Endothelial cell of umbilical vein (primary cell): ENCODE results near the gene KCNMA1. TPM values are rescaled to one million over a fixed set of nuclear protein-coding genes. Genes with fewer than 3 reads are reported as not detected.

ENCODE experiments used
- BruUV-seq: library from RNA; stranded (reverse); fragments of 400-500 nt; replicated peaks from 2 replicates; lab custom pipeline; 2021; lab: Mats Ljungman, UMichigan
- CTCF ChIA-PET: fragments of 300-600, 350-600 bp; sonication (Branson Sonifier 250); formaldehyde crosslinking; loops from one replicate; lab custom pipeline; 2021; ENCODE audit warnings: antibody characterized with exemption, inconsistent platforms; lab: Charles Lee
- POLR2A ChIA-PET: fragments of 300-600, 350-600 bp; sonication (Branson Sonifier 250); formaldehyde crosslinking; loops from one replicate; lab custom pipeline; 2021; ENCODE audit warnings: antibody characterized with exemption, inconsistent platforms; lab: Charles Lee
- DNase-seq: peaks from one replicate; pipeline ENCODE4 v3.0.0-alpha.2; 2011; ENCODE audit warnings: low read depth, low spot score
- FAIRE-seq: peaks from 2 replicates; lab custom pipeline; 2011; peaks lifted over from hg19 to GRCh38; lab: Jason Lieb, UNC
- H2AFZ ChIP-seq: 2 replicates; pipeline ENCODE4 v1.6.0; 2012; ENCODE audit warnings: low read depth, low read length, control low read depth, inconsistent platforms
- H3K27ac ChIP-seq: 2 replicates; pipeline ENCODE4 v1.5.1; 2011; ENCODE audit warnings: low read depth, mild to moderate bottlenecking, control low read depth, low read length, moderate library complexity; ENCODE audit not compliant: insufficient read depth
- H3K27me3 ChIP-seq, 2 experiments: 2 replicates each; pipeline versions ENCODE4 v1.6.0 to v1.6.1; 2011; ENCODE audit warnings: low read length in 2 of 2, mixed read lengths in 1 of 2; ENCODE audit not compliant: control insufficient read depth in 2 of 2, insufficient read depth in 2 of 2
- H3K36me3 ChIP-seq, 2 experiments: 2 replicates in 1 of 2; 3 replicates in 1 of 2; pipeline ENCODE4 v1.5.1; 2011; ENCODE audit warnings: low read length in 2 of 2, mild to moderate bottlenecking in 1 of 2, moderate library complexity in 1 of 2; ENCODE audit not compliant: control insufficient read depth in 2 of 2, insufficient read depth in 2 of 2; ENCODE audit errors: extremely low read depth in 1 of 2
- H3K4me1 ChIP-seq: 3 replicates; pipeline ENCODE4 v1.5.1; 2011; ENCODE audit warnings: mild to moderate bottlenecking, low read length; ENCODE audit not compliant: control insufficient read depth, insufficient read depth; ENCODE audit errors: extremely low read depth
- H3K4me2 ChIP-seq: 2 replicates; pipeline ENCODE4 v1.6.1; 2011; ENCODE audit warnings: low read length, control low read depth, mixed read lengths; ENCODE audit not compliant: insufficient read depth
- H3K4me3 ChIP-seq, 3 experiments: fragments of 200-600 bp in 1 of 3; sonication (generic), shearing (Covaris generic) in 1 of 3; replicated peaks in 1 of 3; 2 replicates each; pipeline ENCODE4 v1.5.1; 2011 to 2016; ENCODE audit warnings: control low read depth in 3 of 3, low read length in 3 of 3, mild to moderate bottlenecking in 2 of 3, inconsistent platforms in 1 of 3, low read depth in 1 of 3, moderate library complexity in 1 of 3; ENCODE audit not compliant: insufficient read depth in 1 of 3
- H3K79me2 ChIP-seq: 2 replicates; pipeline ENCODE4 v1.6.0; 2012; ENCODE audit warnings: low read length, inconsistent platforms; ENCODE audit not compliant: control insufficient read depth, insufficient read depth
- H3K9ac ChIP-seq: replicated peaks from 2 replicates; pipeline ENCODE3; 2011; ENCODE audit warnings: low read length, control low read depth; ENCODE audit not compliant: insufficient read depth; ENCODE audit errors: extremely low read depth
- H3K9me1 ChIP-seq: replicated peaks from 3 replicates; pipeline ENCODE4 v1.6.0; 2011; ENCODE audit warnings: mild to moderate bottlenecking, low read length; ENCODE audit not compliant: control insufficient read depth, insufficient read depth; ENCODE audit errors: extremely low read depth
- H3K9me3 ChIP-seq: replicated peaks from 2 replicates; pipeline ENCODE4 v1.5.1; 2012; ENCODE audit warnings: low read length, inconsistent platforms; ENCODE audit not compliant: control insufficient read depth, insufficient read depth
- H4K20me1 ChIP-seq: replicated peaks from 2 replicates; pipeline ENCODE3; 2011; ENCODE audit warnings: mild to moderate bottlenecking, low read length; ENCODE audit not compliant: control insufficient read depth, insufficient read depth; ENCODE audit errors: extremely low read depth
- EZH2 ChIP-seq: IDR thresholded peaks from 2 replicates; pipeline ENCODE4 v1.6.1; 2012; ENCODE audit warnings: borderline replicate concordance, low read depth, mild to moderate bottlenecking, moderate library complexity, low read length, inconsistent platforms; ENCODE audit not compliant: severe bottlenecking
- FOS ChIP-seq: IDR thresholded peaks from 2 replicates; pipeline ENCODE4 v1.6.1; 2011; ENCODE audit warnings: mild to moderate bottlenecking, low read length, moderate library complexity, borderline replicate concordance; ENCODE audit not compliant: insufficient read depth
- GATA2 ChIP-seq: IDR thresholded peaks from 2 replicates; pipeline ENCODE4 v1.7.0; 2011; ENCODE audit warnings: low read depth, mild to moderate bottlenecking, moderate library complexity, mixed read lengths, low read length; ENCODE audit not compliant: insufficient read length, insufficient read depth
- JUN ChIP-seq: IDR thresholded peaks from 2 replicates; pipeline ENCODE4 v1.6.1; 2011; ENCODE audit warnings: borderline replicate concordance, low read depth; ENCODE audit not compliant: insufficient read length, insufficient read depth
- MAX ChIP-seq: IDR thresholded peaks from 2 replicates; pipeline ENCODE4 v1.6.1; 2011; ENCODE audit not compliant: insufficient read depth, insufficient read length
- MYC ChIP-seq: IDR thresholded peaks from one replicate; pipeline ENCODE4 v1.6.1; 2011; ENCODE audit warnings: mild to moderate bottlenecking, low read depth, low read length
- POLR2A ChIP-seq: IDR thresholded peaks from 2 replicates; pipeline ENCODE4 v1.6.1; 2012; ENCODE audit warnings: low read depth, mild to moderate bottlenecking, control low read depth, low read length
- POLR2AphosphoS5 ChIP-seq: IDR thresholded peaks from 2 replicates; pipeline ENCODE4 v1.6.1; 2012; ENCODE audit warnings: low read depth, mild to moderate bottlenecking, control low read depth, low read length, moderate library complexity; ENCODE audit not compliant: insufficient read depth
- dilution Hi-C: fragments of 300-500 bp; cut with MboI; formaldehyde crosslinking; loops from one replicate; pipeline ENCODE4 v1.15.0; 2019; ENCODE audit warnings: low sequenced_read_pairs; ENCODE audit not compliant: extremely low pct_ligation_motif_present
- intact Hi-C: fragments of 100-400 bp; cut with micrococcal nuclease; formaldehyde crosslinking; loops from one replicate; pipeline ENCODE4 v1.10.0; 2022
- polyA plus RNA-seq, 4 experiments: library from polyadenylated mRNA; depleted of rRNA in 3 of 4; stranded (reverse) in 3 of 4; unstranded in 1 of 4; fragments of >200 nt; gene quantifications; 2 replicates each; pipeline versions ENCODE4 v1.2.1 to v1.2.3, GENCODE V29; 2011 to 2012; ENCODE audit warnings: missing spikeins in 1 of 4
- total RNA-seq: library from RNA; stranded (reverse); gene quantifications from 2 replicates; pipeline ENCODE4 v1.2.3, GENCODE V29; 2021
- TF ChIP-seq, protein P1 (sequence below), 2 donors: IDR thresholded peaks; 1 replicate in 1 of 2; 2 replicates in 1 of 2; pipeline ENCODE4 v1.5.1; 2011; ENCODE audit warnings: low read length in 2 of 2, mild to moderate bottlenecking in 2 of 2, moderate library complexity in 2 of 2, control low read depth in 1 of 2, inconsistent platforms in 1 of 2, low read depth in 1 of 2; ENCODE audit not compliant: insufficient read depth in 1 of 2; ENCODE audit errors: extremely low read depth in 1 of 2

KCNMA1 gene
- total and polyA plus RNA-seq, 2 donors (not counting 3 experiments of a cell fraction or from before 2014, with no cell fraction given): 0.10 to 0.82 TPM

GRCh38 chr10:77177161-77177560 is 460.4 kb downstream of the KCNMA1 start:
- ChIA-PET POLR2A (no interaction called here), CTCF (interaction anchor here (0.9 kb wide), 1 partner anchor 11 kb away, joined by 3 read pairs; no protein-coding TSS in a partner anchor)
- no peaks in the 10 kb centered on the region for H3K27me3 ChIP-seq
- FAIRE-seq (no peak), DNase-seq (no peak)
- intact Hi-C loops (no loop called here), dilution Hi-C loops (no loop called here)
- no peak overlapping the region for H2AFZ ChIP-seq
- H4K20me1 ChIP-seq: no peaks in the 10 kb centered on the region
- H3K4me2 ChIP-seq: no peak overlapping the region
- H3K4me1 ChIP-seq: peaks cover 12% of the 10 kb centered on the region
- no peaks in the 10 kb centered on the region for H3K9me3 ChIP-seq
- H3K9ac ChIP-seq: no peak overlapping the region
- H3K4me3 ChIP-seq: no peak overlapping the region
- H3K27ac ChIP-seq: no peak overlapping the region
- no TSS peak for BruUV-seq
- no peaks in the 10 kb centered on the region for H3K9me1 ChIP-seq
- TF ChIP-seq MYC (no peak), FOS (no peak)
- H3K79me2 ChIP-seq: no peaks in the 10 kb centered on the region
- H3K36me3 ChIP-seq: no peaks in the 10 kb centered on the region

GRCh38 chr10:77176232-77176631 is 461.4 kb downstream of the KCNMA1 start:
- ChIA-PET CTCF (interaction anchor here (0.8 to 13.7 kb wide), 8 partner anchors 11 to 581 kb away, joined by 3 to 594 read pairs (median 18); partner anchors contain the start of gene KCNMA1), POLR2A (no interaction called here)
- FAIRE-seq: no peak
- Histone ChIP-seq H3K4me3 (no peak overlapping the region), H3K9me3 (no peaks in the 10 kb centered on the region), H4K20me1 (no peaks in the 10 kb centered on the region), H3K9ac (no peak overlapping the region), H3K4me1 (peaks cover 12% of the 10 kb centered on the region), H2AFZ (no peak overlapping the region), H3K27ac (no peak overlapping the region), H3K79me2 (no peaks in the 10 kb centered on the region), H3K9me1 (no peaks in the 10 kb centered on the region), H3K36me3 (no peaks in the 10 kb centered on the region), H3K4me2 (no peak overlapping the region), H3K27me3 (no peaks in the 10 kb centered on the region)
- no peak for DNase-seq
- no peak for TF ChIP-seq POLR2A
- no peak for TF ChIP-seq POLR2AphosphoS5
- TF ChIP-seq, protein P1, sequence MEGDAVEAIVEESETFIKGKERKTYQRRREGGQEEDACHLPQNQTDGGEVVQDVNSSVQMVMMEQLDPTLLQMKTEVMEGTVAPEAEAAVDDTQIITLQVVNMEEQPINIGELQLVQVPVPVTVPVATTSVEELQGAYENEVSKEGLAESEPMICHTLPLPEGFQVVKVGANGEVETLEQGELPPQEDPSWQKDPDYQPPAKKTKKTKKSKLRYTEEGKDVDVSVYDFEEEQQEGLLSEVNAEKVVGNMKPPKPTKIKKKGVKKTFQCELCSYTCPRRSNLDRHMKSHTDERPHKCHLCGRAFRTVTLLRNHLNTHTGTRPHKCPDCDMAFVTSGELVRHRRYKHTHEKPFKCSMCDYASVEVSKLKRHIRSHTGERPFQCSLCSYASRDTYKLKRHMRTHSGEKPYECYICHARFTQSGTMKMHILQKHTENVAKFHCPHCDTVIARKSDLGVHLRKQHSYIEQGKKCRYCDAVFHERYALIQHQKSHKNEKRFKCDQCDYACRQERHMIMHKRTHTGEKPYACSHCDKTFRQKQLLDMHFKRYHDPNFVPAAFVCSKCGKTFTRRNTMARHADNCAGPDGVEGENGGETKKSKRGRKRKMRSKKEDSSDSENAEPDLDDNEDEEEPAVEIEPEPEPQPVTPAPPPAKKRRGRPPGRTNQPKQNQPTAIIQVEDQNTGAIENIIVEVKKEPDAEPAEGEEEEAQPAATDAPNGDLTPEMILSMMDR (IDR thresholded peaks at IDR 0.05; ENCODE audit: extremely low read depth in 1 of 2, insufficient read depth in 1 of 2, low read depth in 1 of 2, low read length in 2 of 2): no peak
- TF ChIP-seq FOS: no peak
- no peak for TF ChIP-seq MYC
- TF ChIP-seq GATA2: no peak
- no peak for TF ChIP-seq EZH2
- TF ChIP-seq JUN: no peak
- TF ChIP-seq MAX: no peak
- BruUV-seq: no TSS peak
- intact Hi-C loops: no loop called here
- dilution Hi-C loops: no loop called here
